Activated T-cell treated with anti-CD3 and anti-CD28 coated beads, Interleukin-2, amount 50 U/mL, for 48 hours (primary cell): ENCODE results near the gene M1AP.

ENCODE experiments used
- DNase-seq, 2 experiments: peaks; one replicate each; pipeline ENCODE4 v3.0.0-alpha.2; 2020

Gene M1AP, protein sequence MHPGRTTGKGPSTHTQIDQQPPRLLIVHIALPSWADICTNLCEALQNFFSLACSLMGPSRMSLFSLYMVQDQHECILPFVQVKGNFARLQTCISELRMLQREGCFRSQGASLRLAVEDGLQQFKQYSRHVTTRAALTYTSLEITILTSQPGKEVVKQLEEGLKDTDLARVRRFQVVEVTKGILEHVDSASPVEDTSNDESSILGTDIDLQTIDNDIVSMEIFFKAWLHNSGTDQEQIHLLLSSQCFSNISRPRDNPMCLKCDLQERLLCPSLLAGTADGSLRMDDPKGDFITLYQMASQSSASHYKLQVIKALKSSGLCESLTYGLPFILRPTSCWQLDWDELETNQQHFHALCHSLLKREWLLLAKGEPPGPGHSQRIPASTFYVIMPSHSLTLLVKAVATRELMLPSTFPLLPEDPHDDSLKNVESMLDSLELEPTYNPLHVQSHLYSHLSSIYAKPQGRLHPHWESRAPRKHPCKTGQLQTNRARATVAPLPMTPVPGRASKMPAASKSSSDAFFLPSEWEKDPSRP

DNA sequence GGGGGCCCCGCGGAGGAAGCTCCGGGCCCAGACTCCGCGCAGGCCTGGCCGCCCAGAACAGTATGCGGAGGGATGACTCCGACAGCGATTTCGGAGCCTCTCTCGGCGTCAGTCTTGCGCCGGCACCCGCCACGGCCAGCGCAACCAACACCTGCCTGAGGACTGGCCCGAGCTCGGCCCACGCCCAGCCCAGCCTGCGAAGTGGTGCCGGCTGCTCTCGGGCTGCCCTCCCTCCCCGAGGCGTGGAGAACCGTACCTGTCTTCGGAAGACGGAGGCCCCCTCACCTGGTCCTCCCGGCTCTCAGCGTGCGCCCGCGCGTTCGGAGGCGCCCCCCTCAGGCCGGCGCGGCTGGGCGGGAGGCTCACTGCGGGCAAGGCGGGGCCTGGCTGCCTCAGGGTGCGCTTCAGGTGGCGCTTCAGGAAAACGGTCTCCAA, at the start of gene M1AP:
M1AP (minus strand) TSS at position 322 of the 435 bp plus-strand sequence. CDS start 8,055 bp downstream, outside the sequence.
- peak; percentile 33 to 48 for DNase-seq

DNA sequence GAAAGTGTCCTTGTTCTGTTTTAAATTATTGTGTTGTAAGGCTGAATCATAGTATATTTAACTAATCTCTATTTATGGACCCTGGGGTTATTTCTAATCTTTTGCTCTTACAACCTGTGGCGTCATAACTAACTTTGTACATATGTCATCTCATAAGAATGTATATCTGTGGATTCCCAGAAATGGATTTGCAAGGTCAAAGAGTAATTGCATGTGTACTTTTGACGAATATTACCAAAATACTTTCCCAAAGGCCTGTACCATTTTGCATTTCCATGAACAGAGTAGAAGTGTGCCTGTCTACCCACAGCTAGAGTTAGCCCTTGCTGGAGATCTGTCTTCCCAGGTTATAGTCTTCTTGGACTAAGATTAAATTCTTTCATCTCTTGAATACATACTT, 48.7 kb upstream of the M1AP start:
- DNase-seq, result no peak

DNA sequence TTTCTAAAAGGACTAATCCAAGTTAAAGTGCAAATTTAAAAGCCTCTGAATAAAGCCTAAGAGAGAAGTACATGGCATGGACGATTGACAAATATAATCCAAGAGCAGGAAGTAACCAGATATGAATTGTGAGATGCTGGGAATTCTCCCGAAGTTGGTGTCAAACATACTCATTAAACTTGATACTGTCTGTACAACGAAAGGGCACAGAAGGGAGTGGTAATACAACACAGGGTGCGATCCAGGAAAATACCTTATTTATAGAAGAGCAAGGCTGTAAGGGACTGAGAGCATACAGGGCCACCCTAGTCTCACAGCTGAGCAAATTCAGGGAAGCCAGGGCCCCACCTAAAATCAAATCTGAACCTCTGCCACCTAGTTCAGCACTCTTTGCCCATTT, 47.5 kb upstream of the M1AP start:
- no peak for DNase-seq

DNA sequence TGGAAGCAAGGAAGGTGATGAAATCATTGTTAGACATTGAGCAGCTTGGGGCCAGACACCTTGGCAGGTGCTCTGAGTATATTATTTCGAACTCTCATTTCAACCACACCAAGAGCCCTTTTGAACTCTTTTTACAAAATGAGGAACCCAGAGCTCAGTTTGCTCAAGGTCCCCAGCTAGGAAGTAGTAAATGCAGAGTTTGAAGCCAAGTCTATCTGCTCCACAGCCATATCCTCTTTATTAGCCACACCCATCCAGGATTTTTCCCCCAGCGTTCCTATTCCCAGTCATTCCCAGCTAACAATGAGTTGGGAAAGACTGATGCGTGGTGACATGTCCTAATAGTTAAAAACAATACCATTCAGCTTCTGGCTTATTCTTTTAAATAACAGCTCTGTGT, 46.2 kb upstream of the M1AP start:
- DNase-seq, result no peak

DNA sequence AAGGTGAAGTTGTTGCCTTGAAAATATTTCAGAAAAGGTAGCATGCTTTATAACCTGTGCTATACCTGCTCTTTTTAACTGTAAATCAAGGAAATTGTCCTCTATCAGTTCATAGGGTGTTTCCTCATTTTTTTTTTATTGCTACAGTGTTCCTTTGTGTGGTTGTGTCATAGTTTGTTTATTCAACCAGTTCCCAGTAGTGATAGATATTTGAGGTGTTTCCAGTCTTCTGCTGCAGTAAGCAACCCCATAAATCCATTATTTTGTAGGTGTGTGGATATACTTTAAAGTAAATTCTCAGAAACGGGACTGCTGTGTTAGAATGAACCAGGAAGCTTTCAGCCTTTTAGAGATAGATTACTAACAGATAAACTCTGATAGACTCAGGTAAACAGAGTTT, 45.5 kb upstream of the M1AP start:
- DNase-seq, result no peak

DNA sequence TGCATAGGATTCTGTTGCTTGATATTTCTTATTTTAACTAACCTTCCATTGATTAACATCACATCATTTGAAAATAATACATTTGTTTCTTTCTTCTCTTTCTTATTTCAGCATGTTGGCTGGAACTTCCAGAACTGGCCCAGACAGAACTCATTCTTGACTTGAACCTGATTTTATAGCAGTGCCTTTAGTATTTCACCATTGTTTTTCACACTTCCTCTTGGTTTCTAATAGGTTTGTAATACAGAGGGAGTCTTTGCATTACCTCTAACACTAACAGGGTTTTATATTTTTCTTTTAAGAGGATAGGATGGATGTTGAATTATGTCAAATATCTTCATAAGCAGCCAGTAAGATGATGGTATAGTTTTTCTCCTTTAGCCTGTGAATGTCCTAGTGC, 45.1 kb upstream of the M1AP start:
- DNase-seq, result no peak

DNA sequence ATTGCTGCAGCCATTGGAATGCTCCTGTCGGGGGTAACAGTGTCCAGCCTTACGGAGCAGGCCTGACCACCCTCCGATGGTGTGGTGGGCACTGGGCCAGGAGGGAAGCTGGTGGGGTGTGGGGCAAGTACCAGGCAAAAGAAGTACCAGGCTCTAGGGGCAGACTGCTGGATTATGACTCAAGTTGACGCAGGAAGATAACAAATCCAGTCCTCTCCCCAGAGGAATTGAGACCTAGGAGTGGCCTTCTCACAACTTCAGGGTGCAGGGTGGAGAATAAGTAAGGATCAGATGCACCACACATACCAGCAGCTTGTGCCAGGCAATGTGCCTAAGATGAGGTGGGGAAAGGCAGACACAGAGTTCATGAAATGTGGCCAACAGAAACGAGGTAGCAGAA, 43.8 kb upstream of the M1AP start:
- DNase-seq, result no peak

DNA sequence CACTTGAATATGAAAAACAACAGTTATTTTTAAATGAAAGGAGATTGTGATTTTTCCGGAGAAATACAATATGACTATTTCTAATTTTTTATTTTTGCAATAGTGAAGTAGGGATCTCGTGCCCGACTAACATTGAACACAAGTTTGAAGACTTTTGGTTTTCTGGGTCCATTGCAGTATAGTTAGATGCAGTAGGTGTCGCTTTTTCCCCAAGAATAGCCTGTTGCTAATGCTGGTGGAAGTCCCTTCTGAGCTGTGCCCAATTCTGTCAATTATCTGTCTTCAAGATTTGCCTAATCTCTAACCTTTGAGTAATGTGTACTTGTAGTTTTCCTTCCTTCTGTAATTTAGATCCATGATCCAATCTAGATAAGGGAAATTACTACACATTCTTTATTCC, 42.4 kb upstream of the M1AP start:
- DNase-seq, result no peak

DNA sequence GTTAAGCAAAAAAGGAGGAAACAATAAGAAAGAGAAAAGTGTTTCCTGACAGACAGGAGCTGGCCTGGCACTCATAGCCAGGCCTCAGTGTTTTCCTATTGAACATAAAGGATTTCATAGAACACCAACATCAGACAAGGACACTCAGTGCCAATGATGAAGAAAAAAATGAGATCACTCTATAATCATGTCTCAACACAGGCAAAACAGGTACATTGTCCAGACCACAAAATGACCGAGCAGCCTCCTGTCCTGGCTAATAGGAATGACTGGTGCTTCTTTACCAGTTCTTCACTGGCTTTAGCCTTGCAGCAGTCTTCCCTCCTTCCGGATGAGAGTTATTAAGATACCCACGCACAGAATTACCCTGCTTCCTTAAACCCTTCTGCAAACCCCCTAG, 41.5 kb upstream of the M1AP start:
- DNase-seq, result no peak

DNA sequence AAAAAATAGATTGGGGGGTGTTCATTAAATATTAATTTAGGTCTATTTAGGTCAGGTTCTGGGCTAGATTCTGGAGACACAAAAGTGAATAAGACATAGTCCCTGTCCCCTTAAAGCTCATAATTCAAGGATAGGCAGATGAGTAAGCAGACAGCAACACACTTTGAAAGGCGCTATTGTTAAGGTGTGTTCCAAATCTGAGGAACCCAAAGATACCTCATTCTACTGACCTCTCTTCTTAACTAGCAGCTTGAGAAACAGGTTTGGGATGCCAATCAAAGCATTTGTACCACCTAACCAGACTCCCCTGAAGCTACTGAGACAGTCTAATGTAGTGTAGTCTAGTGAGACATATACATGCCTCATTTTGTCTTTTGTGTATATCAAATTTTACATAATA, 40.8 kb upstream of the M1AP start:
- no peak for DNase-seq

DNA sequence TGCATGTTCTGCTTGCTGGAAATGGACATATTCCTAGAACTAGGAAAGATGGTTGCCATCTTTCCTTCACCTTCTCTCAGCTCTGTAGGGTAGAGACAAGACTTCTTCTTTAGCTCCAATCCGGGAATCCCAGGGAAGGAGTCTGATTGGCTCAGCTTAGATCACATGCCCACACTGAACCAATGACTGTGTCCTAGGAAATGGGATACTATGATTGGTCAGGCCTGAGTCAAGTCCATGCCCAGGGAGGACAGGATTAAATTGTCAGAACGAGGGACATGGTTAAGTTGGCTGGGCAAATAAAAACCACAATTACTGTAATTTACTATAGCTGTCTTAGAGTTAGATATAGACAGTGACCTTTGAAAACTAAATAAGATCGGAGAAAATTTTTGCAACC, 37.3 kb upstream of the M1AP start:
- no peak for DNase-seq

DNA sequence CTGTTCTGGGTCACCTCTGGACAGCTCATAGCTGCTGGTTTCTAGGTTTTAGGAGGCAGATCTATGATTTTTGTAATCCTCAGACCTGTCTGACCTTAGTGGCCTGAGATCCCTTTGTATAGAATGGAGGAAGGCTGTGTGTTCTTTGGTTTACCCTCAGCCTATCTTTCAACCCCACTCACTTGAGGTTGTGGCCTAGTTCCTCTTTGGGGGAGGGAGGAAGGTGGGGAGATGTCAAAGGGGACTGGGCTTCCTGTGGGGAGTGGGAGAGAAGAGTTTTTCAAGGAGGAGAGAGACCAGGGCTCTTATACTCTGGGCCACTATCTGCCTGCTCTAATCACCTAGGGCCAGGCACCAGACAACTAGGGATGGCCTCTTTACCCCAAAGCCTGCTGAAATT, 34.4 kb upstream of the M1AP start:
- DNase-seq, result no peak

DNA sequence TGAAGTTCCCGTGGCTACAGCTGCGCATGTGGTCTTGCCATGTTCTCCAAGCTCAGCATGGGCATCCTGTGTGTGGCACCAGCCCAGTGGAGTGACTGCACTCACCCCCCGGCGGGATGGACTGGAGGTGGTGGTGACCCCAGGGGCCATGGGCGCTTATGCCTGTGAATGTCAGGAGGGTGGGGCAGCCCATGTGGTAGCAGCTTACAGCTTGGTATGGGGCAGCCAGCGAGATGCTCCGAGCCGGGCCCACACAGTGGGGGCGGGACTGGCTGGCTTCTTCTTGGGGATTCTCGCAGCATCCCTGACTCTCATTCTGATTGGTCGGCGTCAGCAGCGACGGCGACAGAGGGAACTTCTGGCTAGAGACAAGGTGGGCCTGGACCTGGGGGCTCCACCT, 31.5 kb upstream of the M1AP start:
- no peak for DNase-seq

DNA sequence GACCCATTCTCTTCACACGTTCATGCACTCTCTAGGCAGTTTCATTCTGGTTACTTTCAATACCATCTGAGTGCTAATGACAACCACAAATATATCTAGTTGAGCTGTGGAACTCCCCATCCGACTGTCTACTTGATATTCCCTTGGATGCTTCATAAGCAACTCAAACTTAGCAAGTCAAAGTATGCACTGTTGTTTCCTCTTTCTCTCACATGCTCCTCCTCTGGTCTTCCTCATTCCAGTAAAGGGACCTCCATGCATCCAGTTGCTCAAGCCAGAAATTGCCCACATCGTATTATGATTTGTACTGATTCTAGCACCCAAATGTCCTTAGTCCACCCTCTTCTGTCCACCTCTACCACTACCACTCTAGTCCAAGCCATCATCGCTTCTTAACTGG, 28.2 kb upstream of the M1AP start:
- DNase-seq, result no peak

DNA sequence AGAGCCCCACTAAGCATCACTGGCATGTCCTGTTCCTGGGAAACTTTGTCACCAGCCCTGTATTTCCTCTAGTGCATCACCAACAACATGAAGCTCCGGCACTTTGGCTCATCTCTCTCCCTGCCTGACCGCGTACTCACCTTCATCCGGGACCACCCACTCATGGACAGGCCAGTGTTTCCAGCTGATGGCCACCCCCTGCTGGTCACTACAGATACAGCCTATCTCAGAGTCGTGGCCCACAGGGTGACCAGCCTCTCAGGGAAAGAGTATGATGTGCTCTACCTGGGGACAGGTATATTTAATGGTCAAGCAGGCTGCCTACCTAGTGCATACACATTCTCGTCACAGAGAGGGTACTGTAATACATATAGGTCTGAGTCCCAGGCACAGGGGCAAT, 27.0 kb upstream of the M1AP start:
- no peak for DNase-seq

DNA sequence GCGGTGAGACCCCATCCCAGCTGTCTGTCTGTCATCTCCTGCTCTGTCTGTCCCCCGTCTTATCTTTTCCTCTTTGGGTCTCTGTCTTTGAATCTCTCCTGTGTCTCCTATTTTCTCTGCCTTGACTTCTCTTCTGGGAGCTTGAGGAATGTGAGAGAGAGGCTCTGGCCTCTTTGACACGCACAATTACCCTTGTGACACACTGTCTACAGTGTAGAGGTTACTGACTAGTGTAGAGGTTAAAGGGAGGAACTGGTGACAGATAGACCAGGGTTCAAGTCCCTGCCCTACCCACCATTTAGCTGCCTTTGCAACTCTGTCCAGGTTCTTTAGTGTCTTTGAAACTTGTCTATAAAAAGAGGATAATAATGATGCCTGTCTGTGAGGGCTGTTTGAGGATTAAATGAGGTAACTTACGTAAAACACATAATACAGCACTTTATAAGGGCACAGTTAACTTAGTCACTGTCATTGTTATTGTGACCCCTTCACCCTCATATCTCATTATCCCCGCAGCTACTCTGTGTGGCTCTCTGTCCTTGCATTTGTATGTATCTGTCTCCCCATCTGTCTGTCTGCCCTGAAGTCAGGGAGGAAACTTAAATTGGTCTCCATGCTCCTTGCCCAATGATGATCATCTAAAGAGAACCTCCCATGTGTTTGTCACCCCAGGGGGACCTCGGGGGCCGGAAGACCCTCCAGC, 25.8 kb upstream of the M1AP start:
- no peak for DNase-seq

DNA sequence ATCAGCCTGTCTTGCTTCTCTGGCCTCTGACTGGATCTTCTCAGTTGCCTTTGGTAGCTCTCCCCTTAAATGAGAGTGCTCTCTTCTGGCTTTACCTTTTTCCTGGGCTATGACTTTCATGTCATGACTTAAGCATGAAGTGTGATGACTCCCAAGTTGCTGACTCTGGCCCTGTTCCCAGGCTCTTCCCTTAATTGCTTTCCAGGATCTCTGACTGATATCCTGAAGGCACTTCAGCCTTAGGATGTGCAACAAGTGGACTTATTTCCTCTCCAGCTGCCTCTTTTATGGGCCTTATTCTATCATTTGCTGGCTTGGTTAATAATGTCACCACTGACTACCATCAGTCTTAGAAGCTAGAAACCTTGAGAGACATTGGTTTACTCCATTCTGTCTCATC, 23.3 kb upstream of the M1AP start:
- DNase-seq, result no peak

DNA sequence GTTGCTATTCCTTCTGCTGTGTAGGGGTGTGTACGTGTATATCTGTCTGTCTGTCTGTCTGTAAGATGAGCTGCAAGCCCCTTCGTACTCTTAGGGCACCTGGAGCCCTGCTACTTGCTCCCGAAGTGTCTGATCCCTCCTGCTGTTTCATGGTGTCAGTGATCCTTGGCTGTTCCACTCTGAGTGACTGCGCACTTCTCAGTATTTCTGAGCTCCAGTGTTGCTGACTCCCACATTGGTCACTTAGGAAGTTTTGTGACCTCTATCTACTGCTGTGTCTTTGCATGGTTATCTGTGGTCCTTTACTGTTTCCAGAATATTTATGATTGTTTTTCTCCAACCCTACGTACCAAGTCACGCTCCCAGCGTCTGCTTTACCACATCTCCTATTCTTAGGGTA, 22.1 kb upstream of the M1AP start:
- DNase-seq, result no peak

DNA sequence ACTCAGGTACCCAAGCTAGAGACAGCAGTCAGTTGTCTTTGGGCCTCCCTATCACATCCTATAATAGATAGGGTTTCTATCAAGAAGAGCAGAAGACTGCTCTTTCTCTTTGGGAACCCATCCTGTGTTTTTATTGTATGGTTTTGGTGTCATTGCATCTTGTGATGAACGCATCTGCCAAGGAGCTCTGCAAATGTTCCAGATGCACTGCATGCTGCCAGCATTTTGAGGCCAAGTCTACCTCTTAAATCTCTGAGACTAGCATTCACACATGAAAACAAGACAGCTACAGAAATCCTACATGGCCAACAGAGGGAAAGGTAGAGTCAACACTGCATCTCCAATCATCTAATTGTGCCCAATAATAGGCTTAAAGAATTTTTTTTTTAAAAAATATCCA, 20.0 kb upstream of the M1AP start:
- no peak for DNase-seq

DNA sequence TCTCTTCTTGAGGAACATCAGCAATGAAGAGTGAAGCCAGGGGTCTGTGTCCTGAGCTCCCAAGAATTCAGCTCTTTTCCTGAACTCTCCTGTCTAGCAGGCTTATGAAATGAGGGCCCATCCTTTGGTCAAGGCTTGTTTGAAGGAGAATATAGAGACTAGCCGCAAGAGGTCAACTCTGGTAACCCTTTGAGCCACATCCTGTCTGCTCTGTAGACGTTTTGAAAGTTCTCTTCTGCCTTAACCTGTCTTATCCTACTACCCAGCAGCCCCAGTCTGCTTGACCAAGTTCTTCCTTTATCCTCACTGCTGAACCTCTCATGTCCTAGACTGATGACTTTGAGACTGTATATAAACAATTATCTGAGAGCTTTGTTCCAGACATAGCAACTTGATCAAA, 11.3 kb upstream of the M1AP start:
- no peak for DNase-seq

DNA sequence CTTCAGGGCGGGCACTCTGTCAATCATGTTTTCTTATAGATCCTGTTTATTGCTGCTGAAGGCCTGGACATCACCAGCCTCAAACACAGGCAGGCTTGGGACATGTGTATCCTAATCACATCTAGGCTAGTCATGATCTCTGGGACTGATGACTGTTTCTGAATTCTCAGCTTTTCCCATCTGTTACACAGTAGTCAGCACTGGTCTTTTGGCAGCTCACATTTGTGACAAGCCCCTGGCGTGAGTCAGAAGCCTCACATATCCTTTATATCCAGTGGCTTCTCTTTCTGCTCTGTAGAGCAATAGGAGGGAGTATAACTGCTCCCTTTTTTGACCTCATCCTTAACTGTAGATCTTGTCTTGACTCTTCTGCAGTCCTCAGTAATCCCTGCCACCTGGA, 10.4 kb upstream of the M1AP start:
- no peak for DNase-seq

DNA sequence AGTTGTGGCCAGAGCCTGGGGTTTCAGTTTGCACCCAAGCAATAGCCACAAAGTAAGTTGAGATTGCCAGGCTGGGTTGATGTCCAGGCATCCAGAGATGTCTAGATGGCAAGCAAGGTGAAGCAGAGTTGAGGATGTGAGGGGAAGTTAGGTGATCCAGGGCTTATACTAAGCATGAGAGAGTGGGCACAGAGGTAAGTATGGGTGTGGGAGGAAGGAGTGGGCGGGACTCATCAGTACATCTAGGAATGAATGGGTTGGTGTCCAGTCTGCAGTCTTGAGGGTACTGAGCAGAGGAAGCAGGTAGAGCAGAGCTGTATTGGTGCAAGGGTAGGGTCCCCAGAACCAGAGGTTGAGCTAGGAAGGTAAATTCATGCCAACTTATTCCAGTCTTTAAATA, 7.4 kb upstream of the M1AP start:
- DNase-seq, result no peak

DNA sequence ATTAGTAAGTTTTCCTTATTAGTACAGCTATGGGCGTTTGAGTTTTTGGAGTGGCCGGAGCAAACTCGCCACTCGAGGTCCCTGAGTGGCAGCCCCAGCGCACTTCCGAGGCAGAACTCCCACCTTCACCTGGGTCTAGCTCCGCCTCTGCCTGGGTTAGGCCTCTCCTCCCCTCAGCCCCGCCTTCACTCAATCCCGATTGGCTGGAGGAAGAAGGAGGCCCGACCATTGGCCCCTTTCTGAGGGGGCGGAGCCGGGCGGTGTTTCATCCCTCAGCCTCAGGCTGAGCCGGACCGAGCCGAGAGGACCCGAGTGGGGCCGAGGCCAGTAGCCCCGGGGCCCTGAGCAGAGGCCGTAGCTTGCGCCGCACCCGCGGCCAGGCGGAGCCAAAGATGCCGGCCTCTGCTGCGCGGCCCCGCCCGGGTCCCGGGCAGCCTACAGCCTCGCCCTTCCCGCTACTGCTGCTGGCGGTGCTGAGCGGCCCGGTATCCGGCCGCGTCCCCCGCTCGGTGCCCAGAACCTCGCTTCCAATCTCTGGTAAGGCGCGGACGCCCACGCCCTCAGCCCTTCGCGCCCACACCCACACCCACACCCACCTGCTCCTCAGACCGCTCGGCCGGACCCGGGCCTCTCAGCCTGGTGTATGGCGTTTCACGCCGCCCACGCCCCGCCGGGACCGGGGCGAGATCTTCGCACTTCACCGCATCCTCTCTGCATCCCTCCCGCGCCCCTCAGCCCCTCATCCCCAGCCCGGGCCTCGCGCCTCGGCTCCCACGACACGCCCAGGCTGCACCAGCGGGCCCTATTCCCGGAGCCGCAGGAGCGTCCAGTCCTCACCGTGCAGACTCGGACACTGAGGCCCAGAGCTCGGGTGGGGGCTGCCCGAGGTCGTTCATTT, 6.1 kb upstream of the M1AP start, which contains the start of gene SEMA4F:
SEMA4F (plus strand) TSS at position 263 of the 898 bp plus-strand sequence; CDS start at position 393, 130 bp downstream.
- DNase-seq, result peak; percentile 96 to 97
